SK-N-SH (cell line): Measurements from ENCODE around the gene SDE2.

ENCODE experiments used
- FOSL2 ChIP-seq: IDR thresholded peaks from 2 replicates; pipeline ENCODE4 v1.4.0; 2012; ENCODE audit warnings: low read depth, mild to moderate bottlenecking, moderate library complexity, borderline replicate concordance
- JUND ChIP-seq: IDR thresholded peaks from 2 replicates; pipeline ENCODE4 v1.4.0; 2012
- MEF2A ChIP-seq: IDR thresholded peaks from 2 replicates; pipeline ENCODE4 v1.4.0; 2012; ENCODE audit warnings: low read depth, borderline replicate concordance
- MXI1 ChIP-seq: IDR thresholded peaks from 2 replicates; pipeline ENCODE4 v1.6.1; 2012; ENCODE audit warnings: mild to moderate bottlenecking, low read depth, low read length, improper control_type of control experiment
- POLR2AphosphoS5 ChIP-seq: IDR thresholded peaks from 2 replicates; pipeline ENCODE4 v1.6.1; 2012; ENCODE audit warnings: low read depth, low read length
- RAD21 ChIP-seq: IDR thresholded peaks from 2 replicates; pipeline ENCODE4 v1.6.1; 2012; ENCODE audit warnings: mild to moderate bottlenecking, low read length
- RCOR1 ChIP-seq: fragments of 150-350 bp; IDR thresholded peaks from 2 replicates; pipeline ENCODE4 v1.6.1; 2017; ENCODE audit warnings: antibody characterized with exemption, low read length
- RFX5 ChIP-seq: IDR thresholded peaks from 2 replicates; pipeline ENCODE4 v1.6.1; 2012; ENCODE audit warnings: mild to moderate bottlenecking, improper control_type of control experiment, low read length
- SMC3 ChIP-seq: IDR thresholded peaks from 2 replicates; pipeline ENCODE4 v1.6.1; 2012; ENCODE audit warnings: low read depth, low read length, improper control_type of control experiment
- TAF1 ChIP-seq: IDR thresholded peaks from 2 replicates; pipeline ENCODE4 v1.6.1; 2012; ENCODE audit warnings: low read depth, mild to moderate bottlenecking, low read length, moderate library complexity, borderline replicate concordance
- TF ChIP-seq, protein P1 (sequence below): fragments of 200-600 bp; sonication (generic); IDR thresholded peaks from 2 replicates; pipeline ENCODE4 v1.6.1; 2017; ENCODE audit warnings: antibody characterized with exemption, mild to moderate bottlenecking, moderate library complexity
- TF ChIP-seq, protein P2 (sequence below): IDR thresholded peaks from 2 replicates; pipeline ENCODE4 v1.4.0; 2012; ENCODE audit warnings: low read depth, borderline replicate concordance
- TF ChIP-seq, protein P3 (sequence below): IDR thresholded peaks from 2 replicates; pipeline ENCODE4 v1.4.0; 2012; ENCODE audit warnings: low read depth

DNA sequence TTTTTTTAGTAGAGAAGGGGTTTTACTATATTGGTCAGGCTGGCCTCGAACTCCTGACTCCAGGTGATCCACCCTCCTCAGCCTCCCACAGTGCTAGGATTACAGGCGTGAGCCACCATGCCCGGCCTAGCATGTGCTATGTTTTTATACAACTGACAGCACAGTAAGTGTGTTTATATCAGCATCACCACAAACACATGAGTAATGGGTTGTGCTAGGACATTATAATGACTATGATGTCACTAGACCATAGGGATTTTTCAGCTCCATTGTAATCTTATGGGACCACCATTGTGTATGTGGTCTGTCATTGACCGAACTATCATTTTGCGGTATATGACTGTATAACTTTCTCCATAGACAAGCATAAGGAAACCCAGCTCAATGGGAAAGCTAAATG, 64.4 kb downstream of the SDE2 start:
- TF ChIP-seq, protein P1, sequence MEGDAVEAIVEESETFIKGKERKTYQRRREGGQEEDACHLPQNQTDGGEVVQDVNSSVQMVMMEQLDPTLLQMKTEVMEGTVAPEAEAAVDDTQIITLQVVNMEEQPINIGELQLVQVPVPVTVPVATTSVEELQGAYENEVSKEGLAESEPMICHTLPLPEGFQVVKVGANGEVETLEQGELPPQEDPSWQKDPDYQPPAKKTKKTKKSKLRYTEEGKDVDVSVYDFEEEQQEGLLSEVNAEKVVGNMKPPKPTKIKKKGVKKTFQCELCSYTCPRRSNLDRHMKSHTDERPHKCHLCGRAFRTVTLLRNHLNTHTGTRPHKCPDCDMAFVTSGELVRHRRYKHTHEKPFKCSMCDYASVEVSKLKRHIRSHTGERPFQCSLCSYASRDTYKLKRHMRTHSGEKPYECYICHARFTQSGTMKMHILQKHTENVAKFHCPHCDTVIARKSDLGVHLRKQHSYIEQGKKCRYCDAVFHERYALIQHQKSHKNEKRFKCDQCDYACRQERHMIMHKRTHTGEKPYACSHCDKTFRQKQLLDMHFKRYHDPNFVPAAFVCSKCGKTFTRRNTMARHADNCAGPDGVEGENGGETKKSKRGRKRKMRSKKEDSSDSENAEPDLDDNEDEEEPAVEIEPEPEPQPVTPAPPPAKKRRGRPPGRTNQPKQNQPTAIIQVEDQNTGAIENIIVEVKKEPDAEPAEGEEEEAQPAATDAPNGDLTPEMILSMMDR, result no peak
- TF ChIP-seq TAF1 (no peak), MEF2A (no peak), POLR2AphosphoS5 (no peak), SMC3 (no peak), MXI1 (no peak), JUND (no peak), RFX5 (no peak), FOSL2 (no peak), RCOR1 (no peak), RAD21 (no peak)
- TF ChIP-seq, protein P2, sequence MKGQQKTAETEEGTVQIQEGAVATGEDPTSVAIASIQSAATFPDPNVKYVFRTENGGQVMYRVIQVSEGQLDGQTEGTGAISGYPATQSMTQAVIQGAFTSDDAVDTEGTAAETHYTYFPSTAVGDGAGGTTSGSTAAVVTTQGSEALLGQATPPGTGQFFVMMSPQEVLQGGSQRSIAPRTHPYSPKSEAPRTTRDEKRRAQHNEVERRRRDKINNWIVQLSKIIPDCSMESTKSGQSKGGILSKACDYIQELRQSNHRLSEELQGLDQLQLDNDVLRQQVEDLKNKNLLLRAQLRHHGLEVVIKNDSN, result no peak
- TF ChIP-seq, protein P3, sequence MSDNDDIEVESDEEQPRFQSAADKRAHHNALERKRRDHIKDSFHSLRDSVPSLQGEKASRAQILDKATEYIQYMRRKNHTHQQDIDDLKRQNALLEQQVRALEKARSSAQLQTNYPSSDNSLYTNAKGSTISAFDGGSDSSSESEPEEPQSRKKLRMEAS, result no peak
